Breast epithelium (tissue), 4 donors: ENCODE data around the gene CRTAC1. TPM values are rescaled to one million over a fixed set of nuclear protein-coding genes. Genes with fewer than 3 reads are reported as not detected.

Experiments
- DNase-seq, 2 donors: peaks; one replicate each; pipeline ENCODE4 v3.0.0-alpha.2; 2019; ENCODE audit warnings: low spot score in 2 of 2
- H3K27ac ChIP-seq, 2 donors: fragments of 200-600 bp; sonication (generic) in 1 of 2; one replicate each; pipeline ENCODE4 v1.5.1; 2016 to 2019; ENCODE audit warnings: mild to moderate bottlenecking in 1 of 2
- H3K27me3 ChIP-seq, 2 donors: fragments of 200-600 bp; sonication (generic) in 1 of 2; one replicate each; pipeline versions ENCODE4 v1.5.1 to v1.6.0; 2017 to 2019; ENCODE audit warnings: control low read depth in 1 of 2, mild to moderate bottlenecking in 1 of 2
- H3K36me3 ChIP-seq: fragments of 200-600 bp; one replicate; pipeline ENCODE4 v1.5.1; 2019
- H3K4me1 ChIP-seq, 2 donors: fragments of 200-600 bp; sonication (generic); one replicate each; pipeline ENCODE4 v1.5.1; 2016 to 2019; ENCODE audit warnings: control low read depth in 1 of 2
- H3K4me3 ChIP-seq, 3 donors: fragments of 200-600 bp; sonication (generic); 1 replicate in 2 of 3; 2 replicates in 1 of 3; pipeline ENCODE4 v1.5.1; 2016 to 2019; ENCODE audit warnings: mild to moderate bottlenecking in 3 of 3, moderate library complexity in 2 of 3
- H3K9me3 ChIP-seq, 2 donors: fragments of 200-600 bp; sonication (generic) in 1 of 2; one replicate each; pipeline ENCODE4 v1.5.1; 2016 to 2019; ENCODE audit warnings: control low read depth in 1 of 2
- CTCF ChIP-seq, 3 donors: fragments of 450-650 bp; IDR thresholded peaks; one replicate each; pipeline ENCODE4 v1.5.1; 2016 to 2017; ENCODE audit warnings: antibody characterized with exemption in 3 of 3, mild to moderate bottlenecking in 3 of 3, moderate library complexity in 3 of 3
- POLR2A ChIP-seq: fragments of 450-650 bp; IDR thresholded peaks from one replicate; pipeline ENCODE4 v1.6.1; 2016; ENCODE audit warnings: antibody characterized with exemption, mild to moderate bottlenecking, moderate library complexity
- POLR2AphosphoS5 ChIP-seq, 3 donors: sonication (generic); formaldehyde crosslinking; IDR thresholded peaks; one replicate each; pipeline ENCODE4 v1.6.1; 2017; ENCODE audit warnings: antibody characterized with exemption in 3 of 3
- intact Hi-C: fragments of 100-400 bp; cut with DNase I; formaldehyde crosslinking; loops from one replicate; pipeline ENCODE4 v1.15.1; 2023; ENCODE audit warnings: low total_unique reads
- total RNA-seq, 3 donors: library from RNA; depleted of rRNA; stranded (reverse); fragments of >200 nt; gene quantifications; one replicate each; pipeline ENCODE4 v1.1.0, GENCODE V29; 2016

CRTAC1 gene
- total RNA-seq, 3 donors from 2014 or later = 1.6 to 4.7 (median 1.9) TPM

- no peak overlapping the region for H3K4me3 ChIP-seq
- no peak for DNase-seq
- intact Hi-C loops = no loop called here
- no peak for TF ChIP-seq CTCF (IDR thresholded peaks at IDR 0.05)
- H3K36me3 ChIP-seq = no peaks in the 10 kb centered on the region
- H3K4me1 ChIP-seq = no peaks in the 10 kb centered on the region
- no peaks in the 10 kb centered on the region for H3K27me3 ChIP-seq
- no peaks in the 10 kb centered on the region for H3K9me3 ChIP-seq
- no peak overlapping the region for H3K27ac ChIP-seq
These were observed 203.5 kb downstream of the CRTAC1 start for GRCh38 chr10:97826892-97827291.

DNA sequence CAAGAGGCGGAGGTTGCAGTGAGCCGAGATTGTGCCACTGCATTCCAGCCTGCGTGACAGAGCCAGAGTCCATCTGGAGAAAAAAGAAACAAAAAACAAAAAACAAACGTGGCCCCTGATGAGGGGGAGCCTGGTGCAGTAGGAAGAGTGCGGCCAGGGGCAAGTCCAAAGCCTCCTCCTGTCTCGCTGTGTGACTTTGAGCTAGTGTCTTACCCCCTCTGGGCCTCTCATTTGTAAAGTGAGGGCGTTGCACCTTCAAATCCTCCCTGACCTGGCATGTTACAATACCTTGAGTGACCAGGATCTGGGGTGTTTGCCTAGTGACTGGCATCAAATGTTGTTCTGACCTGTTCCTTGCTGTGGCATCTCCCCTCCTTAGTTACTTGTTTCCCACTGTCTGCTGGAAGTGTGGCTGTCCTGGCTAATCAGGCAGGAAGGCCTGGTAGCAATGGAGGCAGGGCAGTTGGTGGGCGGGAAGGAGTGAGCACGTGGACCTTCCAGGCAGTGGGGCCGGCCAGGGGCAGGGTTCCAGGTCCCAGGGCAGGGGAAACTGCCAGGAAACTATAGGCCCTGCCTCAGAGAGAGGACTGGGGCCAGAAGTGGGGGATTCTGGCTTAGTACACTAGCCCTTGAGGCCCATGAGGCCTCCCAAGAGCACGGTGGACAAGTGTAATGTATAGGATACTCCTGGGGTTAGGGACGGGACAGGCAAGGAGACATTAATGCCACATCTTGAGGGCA, 205.2 kb downstream of the CRTAC1 start:
- no peaks in the 10 kb centered on the region for H3K4me1 ChIP-seq
- no peaks in the 10 kb centered on the region for H3K36me3 ChIP-seq

DNA sequence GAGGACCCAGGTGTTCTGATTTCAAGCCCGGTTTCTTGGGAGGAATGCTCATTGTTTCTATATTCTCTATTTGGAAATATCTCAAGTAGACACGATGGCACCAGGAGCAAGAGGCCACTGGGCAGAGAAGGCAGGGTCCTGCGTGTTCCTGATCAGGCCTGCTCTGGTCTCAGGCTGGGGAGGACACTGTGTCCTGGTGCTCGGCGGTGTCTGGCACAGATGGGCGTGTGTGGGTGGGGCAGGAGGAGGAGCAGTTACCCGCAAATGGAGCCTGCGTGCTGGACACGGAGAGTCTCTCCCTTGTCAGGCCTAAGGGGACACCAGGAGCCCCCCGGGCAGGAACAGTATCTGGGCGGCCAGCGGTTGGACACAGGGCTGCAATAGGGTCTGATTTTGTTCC, 206.7 kb downstream of the CRTAC1 start:
- Histone ChIP-seq H3K27me3 (no peaks in the 10 kb centered on the region), H3K27ac (no peak overlapping the region), H3K4me1 (no peaks in the 10 kb centered on the region), H3K36me3 (no peaks in the 10 kb centered on the region), H3K4me3 (no peak overlapping the region), H3K9me3 (no peaks in the 10 kb centered on the region)
- DNase-seq = peak in 1 of 2 donors; percentile 51
- no peak for TF ChIP-seq POLR2AphosphoS5 (IDR thresholded peaks at IDR 0.05)
- TF ChIP-seq CTCF (IDR thresholded peaks at IDR 0.05) = no peak
- TF ChIP-seq POLR2A = no peak
- intact Hi-C loops = no loop called here

More for the DNA sequence above, 205.2 kb downstream of the CRTAC1 start:
- H3K4me3 ChIP-seq = no peak overlapping the region
- no peaks in the 10 kb centered on the region for H3K27me3 ChIP-seq
- H3K9me3 ChIP-seq = no peaks in the 10 kb centered on the region
- no peak for DNase-seq
- TF ChIP-seq POLR2A (no peak), POLR2AphosphoS5 (IDR thresholded peaks at IDR 0.05) (no peak), CTCF (IDR thresholded peaks at IDR 0.05) (no peak)
- no peak overlapping the region for H3K27ac ChIP-seq
- intact Hi-C loops = no loop called here

DNA sequence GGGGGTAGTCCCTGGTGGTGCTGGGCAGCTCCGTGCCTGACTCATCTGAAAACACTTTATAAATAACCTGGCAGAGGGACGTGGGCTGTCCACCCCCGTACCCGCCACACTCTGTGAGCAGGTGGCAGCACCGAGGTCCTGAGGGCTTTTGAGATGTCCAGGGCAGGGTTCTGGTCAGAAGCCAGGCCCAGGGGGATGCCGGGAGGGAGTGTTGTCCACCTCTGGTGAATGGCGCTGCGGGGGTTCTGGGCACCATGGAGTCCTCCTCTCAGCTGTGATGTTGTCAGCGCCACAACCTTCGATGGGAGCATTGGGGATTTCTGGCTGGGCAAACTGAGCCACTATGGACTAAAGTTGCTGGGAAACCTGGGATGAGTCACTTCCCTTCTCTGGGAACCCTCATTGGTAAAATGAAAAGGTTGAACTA, 208.1 kb downstream of the CRTAC1 start:
- Histone ChIP-seq H3K27ac (peak overlapping the region in 1 of 2 donors; percentile 40), H3K4me1 (no peaks in the 10 kb centered on the region), H3K9me3 (no peaks in the 10 kb centered on the region), H3K27me3 (no peaks in the 10 kb centered on the region), H3K36me3 (no peaks in the 10 kb centered on the region), H3K4me3 (no peak overlapping the region)
- intact Hi-C loops = no loop called here
- DNase-seq = peak in 1 of 2 donors; percentile 30
- TF ChIP-seq POLR2A (no peak), CTCF (IDR thresholded peaks at IDR 0.05) (no peak), POLR2AphosphoS5 (IDR thresholded peaks at IDR 0.05) (no peak)

- Histone ChIP-seq H3K36me3 (no peaks in the 10 kb centered on the region), H3K27ac (peak overlapping the region in 1 of 2 donors; percentile 40), H3K4me1 (no peaks in the 10 kb centered on the region), H3K27me3 (no peaks in the 10 kb centered on the region), H3K4me3 (no peak overlapping the region), H3K9me3 (no peaks in the 10 kb centered on the region)
- peak in 1 of 2 donors; percentile 50 for DNase-seq
- intact Hi-C loops = no loop called here
- TF ChIP-seq POLR2AphosphoS5 (IDR thresholded peaks at IDR 0.05) (no peak), POLR2A (no peak), CTCF (IDR thresholded peaks at IDR 0.05) (no peak)
These were observed 208.9 kb downstream of the CRTAC1 start for GRCh38 chr10:97821308-97822038.
